ENCODE results near the gene CCDC157. TPM values are rescaled to one million over a fixed set of nuclear protein-coding genes. Genes with fewer than 3 reads are reported as not detected.

Gene CCDC157
- polyA plus RNA-seq, 3 donors: 0.50 to 3.7 (median 0.54) TPM

DNA sequence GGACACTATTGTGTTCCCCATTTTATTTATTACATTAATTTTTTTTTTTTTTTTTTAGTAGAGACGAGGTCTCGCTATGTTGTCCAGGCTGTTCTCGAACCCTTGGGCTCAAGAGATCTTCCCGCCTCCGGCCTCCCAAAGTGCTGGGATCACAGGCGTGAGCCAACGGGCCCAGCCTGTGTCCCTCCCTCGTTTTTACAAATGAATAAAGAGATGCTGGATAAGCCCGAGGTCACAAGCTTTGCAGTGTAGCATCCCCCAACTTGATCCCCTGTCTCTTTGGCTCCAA lies 68.5 kb downstream of the CCDC157 start:
- Histone ChIP-seq H2AFZ (ENCODE audit: insufficient read depth, low read depth, low read length, poor library complexity, severe bottlenecking) (peak overlapping the region; percentile 91), H3K9me3 (replicated peaks in 1 of 2; ENCODE audit: control insufficient read depth in 1 of 2, insufficient read depth in 1 of 2, low read length in 2 of 2) (no peaks in the 10 kb centered on the region), H3K36me3 (replicated peaks in 1 of 2; ENCODE audit: control insufficient read depth in 1 of 2, insufficient read depth in 2 of 2, low read length in 2 of 2) (no peaks in the 10 kb centered on the region), H3K4me2 (replicated peaks; ENCODE audit: extremely low read depth, low read length, poor library complexity, severe bottlenecking) (peak overlapping the region; percentile 85), H3K4me3 (replicated peaks in 1 of 3; ENCODE audit: low read depth in 2 of 3, low read length in 3 of 3) (peak overlapping the region; percentile 49 to 88 (median 50)), H3K27ac (ENCODE audit: low read depth in 1 of 2, low read length in 2 of 2) (peak overlapping the region in 1 of 2 donors; percentile 51), H3K4me1 (ENCODE audit: control insufficient read depth in 1 of 2, insufficient read depth in 2 of 2, low read length in 2 of 2) (peaks cover 40 to 46% of the 10 kb centered on the region in 2 donors), H3K27me3 (ENCODE audit: control insufficient read depth in 2 of 2, insufficient read depth in 2 of 2, low read length in 2 of 2) (no peaks in the 10 kb centered on the region), H3K9ac (ENCODE audit: insufficient read depth, low read length, poor library complexity, severe bottlenecking) (peak overlapping the region; percentile 74), H4K20me1 (ENCODE audit: insufficient read depth, low read length) (no peaks in the 10 kb centered on the region), H3K79me2 (ENCODE audit: insufficient read depth, low read length) (peaks cover 6% of the 10 kb centered on the region)
- intact Hi-C loops (cut with micrococcal nuclease): loop anchor here (2.0 to 10.0 kb wide), 4 partner anchors 18 to 540 kb away; partner anchors contain the start of genes MTMR3 (in 1 of the 2) and RNF215 (in 1 of the 2)
- H3K9me3 Mint-ChIP-seq: peaks cover 0 to 3% (median 0%) of the 10 kb centered on the region in 7 donors
- H3K4me1 Mint-ChIP-seq: peaks cover 40% of the 10 kb centered on the region
- H3K4me3 Mint-ChIP-seq: peak overlapping the region; percentile 87 to 93
- TF ChIP-seq CTCF (IDR thresholded peaks at IDR 0.05): no peak
- H3K27me3 Mint-ChIP-seq (ENCODE audit: low read depth in 3 of 3): peaks cover 0 to 2% (median 0%) of the 10 kb centered on the region in 3 donors
- peaks cover 3 to 20% of the 10 kb centered on the region in 2 donors for H3K36me3 Mint-ChIP-seq
- H3K27ac Mint-ChIP-seq: peak overlapping the region; percentile 76 to 93 (median 85)
- no peak for DNase-seq
- 13% methylated on average over 6 of the region's 9 CpGs for WGBS (ENCODE audit: insufficient coverage)

DNA sequence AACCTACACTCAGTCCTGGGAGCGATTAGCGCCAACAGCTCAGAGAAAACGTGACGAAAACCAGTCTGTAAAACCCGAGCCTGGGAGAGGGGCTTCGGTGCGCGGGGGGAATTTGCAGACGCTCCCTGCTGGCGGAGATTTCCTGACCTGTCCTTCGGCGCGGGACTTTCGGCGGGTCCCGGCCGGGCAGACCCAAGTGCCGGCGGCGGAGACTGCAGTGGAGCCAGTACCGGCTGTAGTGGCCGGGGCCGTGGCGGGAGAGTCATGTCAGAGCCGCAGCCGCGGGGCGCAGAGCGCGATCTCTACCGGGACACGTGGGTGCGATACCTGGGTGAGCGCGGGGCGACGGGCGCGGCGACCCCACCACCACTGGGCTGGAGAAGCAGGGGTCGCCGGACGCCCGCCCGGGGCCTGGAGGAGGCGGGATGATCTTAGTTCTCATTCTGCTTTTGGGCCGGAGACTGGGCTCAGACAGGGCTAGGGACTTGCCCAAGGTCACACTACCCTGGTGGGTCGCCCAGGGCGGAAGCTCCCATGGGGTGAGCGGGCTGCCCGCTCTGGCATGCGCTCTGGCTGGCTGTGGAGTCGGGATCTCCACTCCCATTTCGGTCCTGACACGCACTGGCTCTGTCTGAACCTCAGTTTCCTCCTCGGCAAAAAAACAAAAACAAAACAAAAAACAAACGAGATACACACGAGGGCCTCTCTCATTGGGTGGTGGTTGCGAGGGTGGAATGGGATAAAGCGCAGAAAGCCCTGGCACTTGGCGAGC lies 69.0 kb downstream of the CCDC157 start, which contains the start of gene MTFP1:
MTFP1 (plus strand) TSS at position 153 of the 772 bp plus-strand sequence; CDS start at position 265, 112 bp downstream.
- Histone ChIP-seq H4K20me1 (ENCODE audit: insufficient read depth, low read length) (no peaks in the 10 kb centered on the region), H3K9ac (ENCODE audit: insufficient read depth, low read length, poor library complexity, severe bottlenecking) (peak within 1 kb of the TSS; percentile 96), H2AFZ (ENCODE audit: insufficient read depth, low read depth, low read length, poor library complexity, severe bottlenecking) (peak within 1 kb of the TSS; percentile 95), H3K9me3 (replicated peaks in 1 of 2; ENCODE audit: control insufficient read depth in 1 of 2, insufficient read depth in 1 of 2, low read length in 2 of 2) (no peaks in the 10 kb centered on the region), H3K36me3 (replicated peaks in 1 of 2; ENCODE audit: control insufficient read depth in 1 of 2, insufficient read depth in 2 of 2, low read length in 2 of 2) (no peaks in the 10 kb centered on the region), H3K4me2 (replicated peaks; ENCODE audit: extremely low read depth, low read length, poor library complexity, severe bottlenecking) (peak within 1 kb of the TSS; percentile 85), H3K27ac (ENCODE audit: low read depth in 1 of 2, low read length in 2 of 2) (peak within 1 kb of the TSS in 1 of 2 donors; percentile 97), H3K4me1 (ENCODE audit: control insufficient read depth in 1 of 2, insufficient read depth in 2 of 2, low read length in 2 of 2) (peaks cover 40 to 46% of the 10 kb centered on the region in 2 donors), H3K79me2 (ENCODE audit: insufficient read depth, low read length) (peaks cover 6% of the 10 kb centered on the region), H3K27me3 (ENCODE audit: control insufficient read depth in 2 of 2, insufficient read depth in 2 of 2, low read length in 2 of 2) (no peaks in the 10 kb centered on the region), H3K4me3 (replicated peaks in 1 of 3; ENCODE audit: low read depth in 2 of 3, low read length in 3 of 3) (peak within 1 kb of the TSS; percentile 49 to 88 (median 52))
- peaks cover 0 to 2% (median 2%) of the 10 kb centered on the region in 3 donors for H3K27me3 Mint-ChIP-seq (ENCODE audit: low read depth in 3 of 3)
- H3K4me3 Mint-ChIP-seq: peak within 1 kb of the TSS; percentile 92 to 96
- H3K36me3 Mint-ChIP-seq: peaks cover 3 to 14% of the 10 kb centered on the region in 2 donors
- H3K27ac Mint-ChIP-seq: peak within 1 kb of the TSS; percentile 76 to 97 (median 85)
- H3K4me1 Mint-ChIP-seq: peaks cover 40% of the 10 kb centered on the region
- no peak for TF ChIP-seq CTCF (IDR thresholded peaks at IDR 0.05)
- peaks cover 0 to 3% (median 0%) of the 10 kb centered on the region in 7 donors for H3K9me3 Mint-ChIP-seq
- intact Hi-C loops (cut with micrococcal nuclease): loop anchor here (2.0 to 10.0 kb wide), 4 partner anchors 17 to 541 kb away; partner anchors contain the start of genes MTMR3 (in 1 of the 2) and RNF215 (in 1 of the 2)
- peak; percentile 34 to 71 (median 43) for DNase-seq
- 4% methylated on average over 52 of the region's 61 CpGs for WGBS (ENCODE audit: insufficient coverage)

Small RNA genes lying within 50 kb of the gene (small RNA-seq; reads per million reads assigned to genes)
- gene AC004832.3 (ENCODE audit: insufficient read length, low read depth) (not detected), gene RNU6-564P (ENCODE audit: insufficient read length, low read depth) (not detected)

Other genes starting within 250 kb of the CCDC157 start
- gene LIF, start 110.2 kb upstream of the CCDC157 start, polyA plus RNA-seq: 1 to 10 TPM in 1 of 3 donors, not detected in 2; 7.0 TPM
- gene OSM, start 90.2 kb upstream of the CCDC157 start, polyA plus RNA-seq: 100 to 1,000 TPM in 2 of 3 donors, 10 to 100 TPM in 1; 48.0 to 295 (median 146) TPM
- gene CASTOR1, start 67.5 kb upstream of the CCDC157 start, polyA plus RNA-seq: 10 to 100 TPM in 1 of 3 donors, 1 to 10 TPM in 2; 6.4 to 15.5 (median 6.5) TPM
- 10 to 100 TPM; 13.4 to 38.3 (median 21.8) TPM for gene TBC1D10A, start 30.1 kb upstream of the CCDC157 start, polyA plus RNA-seq
- gene SF3A1, start 113 bp upstream of the CCDC157 start, polyA plus RNA-seq: 100 to 1,000 TPM in 1 of 3 donors, 10 to 100 TPM in 2; 34.7 to 102 (median 52.1) TPM
- gene RNF215, start 30.4 kb downstream of the CCDC157 start, polyA plus RNA-seq: 10 to 100 TPM in 1 of 3 donors, under 1 TPM in 2; 0.26 to 12.2 (median 0.42) TPM
- under 1 TPM in 2 of 3 donors, not detected in 1; 0.03 TPM for gene SEC14L2, start 40.0 kb downstream of the CCDC157 start, polyA plus RNA-seq
- gene MTFP1, start 68.8 kb downstream of the CCDC157 start, polyA plus RNA-seq: 10 to 100 TPM in 1 of 3 donors, 1 to 10 TPM in 2; 6.2 to 14.2 (median 7.5) TPM
- gene SEC14L3, start 115.0 kb downstream of the CCDC157 start, polyA plus RNA-seq: not detected
- gene SEC14L4, start 148.7 kb downstream of the CCDC157 start, polyA plus RNA-seq: not detected
- not detected for gene SEC14L6, start 189.7 kb downstream of the CCDC157 start, polyA plus RNA-seq
- not detected for gene GAL3ST1, start 217.7 kb downstream of the CCDC157 start, polyA plus RNA-seq
- 10 to 100 TPM; 32.2 to 36.6 (median 35.6) TPM for gene PES1, start 234.9 kb downstream of the CCDC157 start, polyA plus RNA-seq